GM12875 (cell line): ENCODE measurements around the gene ANAPC2.

Source experiments
- H3K4me3 ChIP-seq: one replicate; pipeline ENCODE4 v1.5.1; 2011; ENCODE audit warnings: low read depth, low read length, control low read depth
- CTCF ChIP-seq: IDR thresholded peaks from 2 replicates; pipeline ENCODE4 v1.5.1; 2011; ENCODE audit warnings: low read depth, mild to moderate bottlenecking, control low read depth, inconsistent platforms, low read length, moderate library complexity, borderline replicate concordance; ENCODE audit not compliant: insufficient read depth

Gene ANAPC2

DNA sequence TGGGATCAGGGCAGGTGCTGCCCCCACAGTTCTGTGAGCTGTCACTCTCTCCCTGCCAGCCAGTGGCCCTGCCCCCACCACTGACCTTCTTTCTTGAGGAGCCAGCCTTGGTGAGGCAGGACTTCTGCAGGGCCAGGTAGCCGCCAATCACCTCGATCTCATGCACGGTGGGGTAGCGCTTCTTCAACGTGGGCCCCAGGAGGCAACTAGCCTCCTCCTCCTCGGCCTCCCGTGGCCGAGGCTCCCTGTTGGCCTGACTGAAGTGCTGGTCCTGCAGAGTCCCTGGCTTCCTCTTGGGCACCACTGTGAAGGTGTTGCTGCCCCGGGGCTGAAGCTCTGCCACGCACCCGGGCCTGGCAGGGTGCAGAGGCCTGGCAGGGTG is 10.5 kb upstream of the ANAPC2 start:
- no peak for TF ChIP-seq CTCF
- H3K4me3 ChIP-seq: peak overlapping the region; percentile 2

DNA sequence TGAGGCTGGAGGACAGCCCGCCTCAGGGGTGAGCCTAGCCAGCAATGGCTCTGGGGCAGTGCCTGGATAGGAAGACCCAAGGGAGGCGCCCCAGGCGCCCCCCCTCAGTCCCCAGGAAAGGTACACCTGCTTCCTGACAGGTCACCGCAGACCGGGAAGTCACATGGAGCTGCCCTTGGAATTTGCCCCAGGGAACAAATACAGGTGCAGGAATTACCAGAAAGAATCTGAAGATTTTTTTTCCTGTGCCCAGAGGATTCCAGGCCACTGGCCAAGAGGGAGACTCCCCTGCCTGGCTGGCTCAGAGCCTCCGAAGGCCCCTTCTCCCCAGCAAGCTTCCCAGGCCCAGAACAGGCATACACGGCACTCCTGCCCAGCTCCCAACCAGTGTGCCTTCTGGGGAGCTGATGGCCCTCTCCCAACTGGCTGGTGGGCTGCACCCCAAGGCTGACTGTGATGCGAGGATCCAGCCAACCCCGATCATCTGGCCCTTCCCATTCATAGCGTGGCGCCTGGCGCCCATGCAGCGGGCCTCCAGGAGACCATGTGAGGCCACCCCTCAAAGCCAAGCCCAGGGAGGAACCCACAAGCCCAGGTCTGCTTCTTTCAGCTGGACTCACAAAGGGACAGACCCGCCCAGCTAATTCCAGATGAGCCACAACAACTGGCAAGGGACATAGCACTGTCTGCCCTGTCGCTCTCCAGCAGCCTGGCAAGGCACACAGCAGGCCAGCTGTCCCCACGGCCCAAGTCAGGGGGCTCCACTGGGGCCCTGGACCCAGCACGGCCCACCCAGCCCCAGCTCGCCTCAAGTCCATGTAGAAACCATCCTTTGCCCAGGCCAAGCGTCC is 9.9 kb upstream of the ANAPC2 start:
- TF ChIP-seq CTCF: no peak
- H3K4me3 ChIP-seq: no peak overlapping the region

- TF ChIP-seq CTCF: no peak
- no peak overlapping the region for H3K4me3 ChIP-seq
Measured at GRCh38 chr9:137195525-137196220, 7.3 kb upstream of the ANAPC2 start.

GRCh38 chr9:137194909-137195308 is 6.5 kb upstream of the ANAPC2 start:
- no peak for TF ChIP-seq CTCF
- no peak overlapping the region for H3K4me3 ChIP-seq

DNA sequence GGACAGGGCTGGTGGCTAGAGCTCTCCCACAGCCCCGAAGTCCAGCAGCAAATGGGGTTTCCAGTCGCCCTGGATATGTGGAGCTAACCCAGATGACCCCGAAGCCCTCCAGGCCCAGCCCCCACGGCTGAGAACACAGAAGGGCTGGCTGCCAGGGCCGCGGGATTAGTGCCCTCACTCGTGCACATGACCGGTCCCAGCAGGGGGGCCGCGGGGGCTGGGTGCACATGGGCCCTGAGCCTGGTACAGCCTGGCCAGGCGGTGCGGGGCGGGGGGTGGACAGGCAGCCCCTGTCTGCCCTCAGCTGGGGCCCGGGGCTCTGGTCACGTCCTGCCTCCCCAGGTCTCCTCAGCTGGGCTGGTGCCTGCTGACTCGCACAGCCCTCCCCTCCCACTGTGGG is 6.0 kb upstream of the ANAPC2 start:
- H3K4me3 ChIP-seq: no peak overlapping the region
- TF ChIP-seq CTCF: no peak

DNA sequence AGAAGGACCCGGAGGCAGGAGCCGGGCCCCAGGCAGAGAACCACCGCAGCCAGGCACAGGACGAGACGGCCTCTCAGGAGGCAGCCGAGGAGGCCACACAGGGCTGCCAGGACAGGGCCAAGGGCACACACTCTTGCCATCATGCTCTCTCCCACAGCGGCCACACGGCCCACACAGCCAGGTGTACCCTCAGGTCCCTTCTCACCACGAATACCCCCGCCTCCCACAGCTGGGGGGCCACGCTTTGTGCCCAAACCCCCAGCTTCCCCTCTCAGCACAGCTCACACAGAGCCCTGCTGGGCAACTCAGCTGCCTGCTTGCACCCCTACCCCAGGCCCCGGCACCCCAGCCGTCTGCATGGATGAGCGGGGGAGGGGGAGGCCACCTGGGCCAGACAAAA is 5.4 kb upstream of the ANAPC2 start:
- TF ChIP-seq CTCF: no peak
- H3K4me3 ChIP-seq: no peak overlapping the region

- no peak overlapping the region for H3K4me3 ChIP-seq
- TF ChIP-seq CTCF: no peak
Measured at GRCh38 chr9:137192859-137193258, 4.5 kb upstream of the ANAPC2 start.
